NK-92 (cell line): ENCODE results near the gene TPI1.
"Not testable (repeated sequence)": the region's sequence is repeated elsewhere in the genome, so short reads cannot be mapped to it uniquely, and the experiment has no call there.

Experiments used
- DNase-seq: peaks from one replicate; lab custom pipeline; 2025; ENCODE audit not compliant: unreplicated experiment; lab: John Stamatoyannopoulos, UW

TPI1 gene

DNA sequence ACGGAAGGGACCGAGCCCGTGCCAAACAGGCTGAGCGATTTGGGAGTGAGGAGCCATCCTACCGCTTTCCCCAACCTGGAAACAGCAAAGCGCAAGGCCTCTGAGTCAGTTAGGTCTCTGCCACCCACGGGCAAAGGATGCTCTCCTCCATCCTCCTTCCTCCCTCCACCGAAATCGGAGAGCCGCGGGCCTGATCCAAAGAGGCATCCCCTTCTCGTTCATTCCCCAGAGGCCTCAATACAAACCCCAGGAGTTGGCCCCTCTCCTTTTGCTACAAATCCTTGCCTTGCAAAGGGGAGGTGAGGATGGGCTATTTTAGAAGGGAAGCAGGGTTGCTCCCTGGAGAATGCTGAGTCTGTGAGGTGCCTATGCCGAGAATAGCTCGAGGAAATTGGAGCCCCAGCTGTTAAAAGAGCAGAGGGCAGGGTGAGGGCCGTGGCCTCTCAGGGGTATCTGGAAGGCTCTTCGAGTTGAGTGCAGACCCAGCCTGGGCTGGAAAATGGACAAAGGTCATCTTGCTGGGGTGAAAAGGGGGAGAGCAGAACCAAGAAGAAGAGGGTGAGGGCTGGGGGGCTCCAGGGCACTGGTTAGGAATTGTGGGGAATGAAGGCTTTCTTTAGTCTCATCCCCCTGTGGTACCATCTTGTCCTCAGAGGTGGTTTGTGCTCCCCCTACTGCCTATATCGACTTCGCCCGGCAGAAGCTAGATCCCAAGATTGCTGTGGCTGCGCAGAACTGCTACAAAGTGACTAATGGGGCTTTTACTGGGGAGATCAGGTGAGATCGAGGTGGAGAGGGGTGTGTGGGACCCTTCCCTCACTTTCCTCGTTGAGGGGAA lies 1.1 kb downstream of the TPI1 start:
- no peak for DNase-seq

DNA sequence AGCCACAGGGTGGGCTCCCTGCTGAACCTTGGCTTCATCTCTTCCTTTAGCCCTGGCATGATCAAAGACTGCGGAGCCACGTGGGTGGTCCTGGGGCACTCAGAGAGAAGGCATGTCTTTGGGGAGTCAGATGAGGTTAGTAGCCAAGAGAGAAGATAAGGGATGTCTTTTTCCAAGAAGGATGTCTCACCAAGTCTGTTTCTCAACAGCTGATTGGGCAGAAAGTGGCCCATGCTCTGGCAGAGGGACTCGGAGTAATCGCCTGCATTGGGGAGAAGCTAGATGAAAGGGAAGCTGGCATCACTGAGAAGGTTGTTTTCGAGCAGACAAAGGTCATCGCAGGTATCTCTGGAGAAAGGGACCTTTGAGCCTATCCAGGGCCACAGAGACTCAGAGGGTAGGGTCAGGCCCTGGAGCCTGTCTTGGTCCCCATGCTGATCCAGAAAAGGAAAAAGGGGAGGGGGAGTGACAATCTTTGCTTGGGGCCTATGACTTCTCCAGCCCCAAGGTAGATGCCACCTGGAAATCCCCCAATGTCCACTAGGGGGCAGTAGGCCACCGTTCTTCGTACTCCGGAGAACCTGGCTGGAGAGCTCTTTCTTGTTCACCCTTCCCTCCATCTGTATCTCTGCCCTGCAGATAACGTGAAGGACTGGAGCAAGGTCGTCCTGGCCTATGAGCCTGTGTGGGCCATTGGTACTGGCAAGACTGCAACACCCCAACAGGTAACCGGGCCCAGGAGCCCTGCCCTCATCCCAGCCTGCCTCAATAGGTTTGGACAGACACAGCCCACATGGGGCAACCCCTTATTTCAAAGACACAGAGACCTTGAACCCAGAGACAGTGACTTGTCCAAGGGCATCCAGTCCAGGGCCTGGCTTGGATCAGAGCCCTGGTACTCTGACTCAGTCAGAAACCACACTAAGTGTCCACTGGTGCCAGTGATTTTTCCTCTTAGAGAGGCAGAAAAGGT lies 2.0 kb downstream of the TPI1 start:
- DNase-seq, result no peak

DNA sequence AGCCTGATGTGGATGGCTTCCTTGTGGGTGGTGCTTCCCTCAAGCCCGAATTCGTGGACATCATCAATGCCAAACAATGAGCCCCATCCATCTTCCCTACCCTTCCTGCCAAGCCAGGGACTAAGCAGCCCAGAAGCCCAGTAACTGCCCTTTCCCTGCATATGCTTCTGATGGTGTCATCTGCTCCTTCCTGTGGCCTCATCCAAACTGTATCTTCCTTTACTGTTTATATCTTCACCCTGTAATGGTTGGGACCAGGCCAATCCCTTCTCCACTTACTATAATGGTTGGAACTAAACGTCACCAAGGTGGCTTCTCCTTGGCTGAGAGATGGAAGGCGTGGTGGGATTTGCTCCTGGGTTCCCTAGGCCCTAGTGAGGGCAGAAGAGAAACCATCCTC lies 3.0 kb downstream of the TPI1 start:
- not testable (repeated sequence) for DNase-seq

DNA sequence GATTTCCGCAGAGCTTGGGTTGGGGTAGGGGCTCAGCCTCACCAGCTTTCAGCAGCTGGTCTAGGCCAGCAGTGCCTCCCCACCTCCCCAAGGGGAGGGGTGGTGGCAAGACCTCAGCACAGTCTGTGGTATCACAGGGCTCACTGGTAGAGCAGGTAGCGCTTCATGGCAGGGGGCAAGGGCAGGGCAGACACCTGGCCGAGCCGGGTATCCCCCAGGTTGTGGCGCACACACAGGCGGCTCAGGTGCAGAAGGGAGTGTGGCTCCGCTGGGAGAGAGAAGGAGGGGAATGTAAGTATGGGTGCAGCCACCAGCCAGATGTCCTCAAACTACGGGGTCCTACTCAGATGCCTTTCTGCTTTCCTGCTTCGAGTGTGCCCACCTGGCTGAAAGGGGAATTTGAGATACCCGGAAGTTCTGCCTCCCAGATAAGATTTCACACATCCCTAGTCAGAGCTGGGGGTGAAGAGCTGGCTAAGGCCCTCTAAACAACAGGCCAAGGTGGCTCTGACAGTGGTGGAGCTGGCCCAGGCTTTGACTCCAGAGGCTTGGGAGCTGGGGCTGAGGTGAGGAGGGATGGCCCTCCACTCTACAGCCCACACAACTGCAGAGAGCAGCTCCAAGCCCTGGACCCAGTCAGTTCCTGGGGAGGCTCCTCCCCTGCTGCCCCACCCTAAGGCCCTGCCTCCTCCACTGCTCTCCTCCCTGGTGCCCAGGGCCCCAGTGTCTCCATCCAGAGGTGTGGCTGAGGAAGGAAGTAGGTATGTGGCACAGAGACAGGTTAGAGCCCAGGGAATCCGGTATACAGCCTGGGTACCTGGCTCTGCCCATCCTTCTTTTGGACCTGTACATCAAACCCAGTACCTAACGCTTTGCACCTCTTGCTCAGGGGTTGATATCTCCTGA lies 4.0 kb downstream of the TPI1 start:
- no peak for DNase-seq

DNA sequence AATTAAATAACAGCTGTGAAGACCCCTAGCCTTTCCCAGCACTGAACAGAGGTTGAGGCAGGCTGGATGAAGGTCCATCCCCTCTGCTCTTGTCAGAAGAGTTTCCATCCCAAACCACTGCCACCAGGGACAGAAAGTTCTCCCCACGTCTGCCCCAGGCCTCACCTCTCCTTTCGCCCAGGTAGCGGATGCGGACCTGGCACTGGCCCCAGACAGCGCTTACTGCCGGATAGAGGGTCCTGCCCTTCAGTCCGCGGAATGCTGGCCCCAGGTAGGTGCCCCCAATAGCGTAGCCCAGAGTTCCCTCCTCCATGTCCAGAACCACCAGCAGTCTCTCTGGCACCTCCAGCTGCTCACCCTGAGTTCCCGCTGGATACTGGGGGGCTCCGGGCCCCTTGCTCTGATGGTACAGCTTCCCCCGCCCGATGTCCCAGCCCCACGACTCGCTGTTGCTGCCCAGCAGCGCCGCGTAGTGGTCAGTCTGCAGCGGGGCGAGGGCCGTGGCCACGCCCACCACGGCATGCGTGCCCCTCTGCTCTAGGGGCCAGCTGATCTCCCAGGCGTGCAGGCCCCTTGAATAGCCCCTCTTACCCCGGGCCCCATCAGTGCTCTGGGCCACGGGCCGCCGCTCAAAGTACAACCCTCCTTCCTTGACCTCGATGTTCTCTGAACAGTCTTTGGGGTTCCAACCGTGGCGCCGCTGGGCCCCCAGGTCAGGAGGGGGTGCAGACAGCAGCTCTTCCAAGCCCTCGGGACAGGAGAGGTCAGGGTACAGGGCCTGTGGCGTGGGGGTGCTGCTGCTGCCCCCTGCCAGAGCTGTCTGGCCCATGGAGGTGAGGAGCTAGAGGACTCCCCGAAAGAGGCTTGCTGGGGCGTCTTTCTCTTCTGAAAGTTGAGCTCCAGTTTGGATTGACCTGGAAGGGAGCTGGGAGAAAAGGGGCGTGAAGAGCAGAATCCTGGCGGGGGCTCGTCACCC lies 5.0 kb downstream of the TPI1 start:
- DNase-seq, result peak; percentile 8

DNA sequence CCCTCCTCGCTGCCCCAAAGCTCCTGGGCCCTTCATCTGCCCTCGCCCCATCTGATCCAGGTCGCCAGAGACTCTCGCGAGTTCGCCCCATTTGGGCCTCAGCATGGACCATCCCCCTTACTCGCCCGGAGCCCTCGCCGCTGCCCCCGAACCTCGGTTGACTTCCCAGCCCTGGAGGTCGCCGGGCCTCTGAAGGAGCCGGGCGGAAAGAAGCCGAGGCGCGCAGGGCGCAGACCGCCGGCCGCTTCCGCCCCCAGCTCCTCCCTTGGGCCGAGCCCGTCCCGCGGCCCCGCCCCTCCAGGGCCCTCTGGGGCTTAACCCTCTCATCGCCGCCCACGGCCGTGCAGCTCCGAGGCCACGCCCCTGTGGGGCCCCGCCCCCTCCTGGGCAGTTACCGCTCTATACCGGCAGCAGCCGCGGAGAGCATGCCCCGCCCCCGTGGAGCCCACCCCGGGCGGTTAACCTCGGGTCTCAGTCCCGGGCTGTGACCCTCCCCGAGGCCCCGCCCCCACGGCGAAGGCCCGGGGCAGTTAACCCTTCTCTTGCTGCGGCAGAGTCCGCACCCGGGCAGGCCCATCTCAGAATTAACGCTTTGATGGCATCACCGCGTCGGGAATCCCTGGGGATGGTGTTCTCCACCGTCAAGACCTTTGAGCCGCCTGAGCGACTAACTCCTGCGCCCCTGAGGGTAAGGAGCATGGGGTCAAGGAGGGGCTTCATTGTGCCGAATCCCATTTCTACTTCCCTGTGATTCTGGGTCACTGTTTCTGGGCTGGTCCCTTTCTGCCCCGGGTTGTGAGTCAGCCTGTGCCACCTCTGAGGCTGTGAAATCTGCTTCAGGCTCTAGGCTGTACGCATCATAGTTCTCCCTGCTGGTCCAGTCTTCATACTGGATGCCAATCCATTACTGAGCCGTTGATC lies 6.0 kb downstream of the TPI1 start, which contains the start of gene SPSB2:
TSS of gene SPSB2 (minus strand) at position 210 of the 921 bp plus-strand sequence. CDS start 402 bp downstream, outside the sequence.
- peak; percentile 75 for DNase-seq

DNA sequence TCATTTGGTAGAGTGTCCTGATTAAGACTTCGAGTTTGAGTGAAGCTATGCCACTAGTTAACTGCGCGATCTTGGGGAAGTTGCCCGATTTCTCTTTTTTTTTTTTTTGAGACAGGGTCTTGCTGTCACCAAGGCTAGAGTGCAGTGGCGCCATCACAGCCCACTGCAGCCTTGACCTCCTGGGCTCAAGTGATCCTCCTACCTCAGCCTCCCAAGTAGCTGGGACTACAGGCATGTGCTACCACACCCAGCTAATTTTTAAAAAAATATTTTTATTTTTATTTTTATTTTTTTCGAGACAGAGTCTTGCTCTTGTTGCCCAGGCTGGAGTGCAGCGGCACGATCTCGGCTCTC lies 6.7 kb downstream of the TPI1 start:
- DNase-seq, result not testable (repeated sequence)

DNA sequence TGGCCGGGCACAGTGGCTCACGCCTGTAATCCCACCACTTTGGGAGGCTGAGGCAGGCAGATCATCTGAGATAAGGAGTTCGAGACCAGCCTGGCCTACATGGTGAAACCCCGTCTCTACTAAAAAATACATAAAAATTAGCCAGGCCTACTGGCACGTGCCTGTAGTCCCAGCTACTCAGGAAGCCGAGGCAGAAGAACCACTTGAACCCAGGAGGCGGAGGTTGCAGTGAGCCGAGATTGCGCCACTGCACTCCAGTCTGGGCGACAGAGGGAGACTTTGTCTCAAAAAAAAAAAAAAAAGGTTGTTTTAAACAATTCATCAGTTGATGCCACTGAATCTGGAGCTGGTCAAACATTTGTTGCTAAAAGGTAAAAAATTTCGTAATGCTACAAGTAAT lies 12.5 kb downstream of the TPI1 start:
- not testable (repeated sequence) for DNase-seq

DNA sequence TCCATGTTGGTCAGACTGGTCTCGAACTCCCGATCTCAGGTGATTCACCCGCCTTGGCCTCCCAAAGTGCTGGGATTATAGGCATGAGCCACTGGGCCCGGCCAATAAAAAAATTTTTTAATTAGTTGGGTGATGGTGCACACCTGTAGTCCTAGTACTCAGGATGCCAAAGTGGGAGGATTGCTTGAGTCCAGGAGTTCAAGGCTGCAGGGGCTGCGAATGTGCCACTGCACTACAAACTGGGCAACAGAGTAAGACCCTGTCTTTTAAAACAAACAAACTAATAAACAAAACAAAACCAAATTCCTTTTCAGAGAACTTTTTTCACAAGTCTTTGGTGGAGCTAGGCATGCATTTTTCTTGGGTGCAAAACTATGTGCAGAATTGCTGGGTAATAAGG lies 15.9 kb downstream of the TPI1 start:
- no peak for DNase-seq

DNA sequence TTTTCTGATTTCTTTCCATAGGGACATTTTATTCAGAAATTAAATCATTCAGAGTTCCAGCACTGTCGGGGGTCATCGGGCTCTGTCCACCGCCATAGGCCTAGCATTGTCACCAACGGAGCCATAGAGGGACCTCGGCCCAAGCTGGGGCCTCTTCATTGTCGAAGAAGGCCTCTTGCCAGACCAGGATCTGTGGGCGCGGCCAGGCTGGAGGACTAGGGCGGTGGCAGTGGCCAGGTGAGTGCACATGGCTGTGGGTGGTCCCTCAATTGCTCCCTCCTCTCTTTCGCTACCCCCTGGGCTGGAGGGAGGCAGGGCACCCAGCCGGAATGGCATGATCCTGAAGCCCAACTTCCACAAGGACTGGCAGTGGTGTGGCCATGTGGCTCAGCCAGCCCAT lies 16.4 kb downstream of the TPI1 start:
- no peak for DNase-seq

DNA sequence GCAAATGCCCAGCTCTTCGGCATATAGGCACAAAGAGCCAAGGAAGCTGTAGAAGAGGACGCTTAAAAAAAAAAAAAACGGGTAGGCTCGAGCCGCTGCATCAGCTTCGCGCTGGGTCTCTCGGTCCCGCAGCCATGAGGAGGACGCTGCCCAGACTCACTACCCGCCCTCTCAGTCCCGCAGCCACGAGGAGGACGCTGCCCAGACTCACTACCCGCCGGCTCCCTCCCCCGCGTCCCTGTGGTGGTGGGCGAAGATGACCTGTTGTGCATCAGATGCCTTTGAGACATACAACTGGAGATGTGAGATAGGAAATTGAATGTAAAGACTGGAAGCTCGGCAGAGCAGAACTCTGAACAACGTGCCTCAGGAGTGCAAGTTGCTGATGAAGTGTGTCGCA lies 17.2 kb downstream of the TPI1 start:
- no peak for DNase-seq

DNA sequence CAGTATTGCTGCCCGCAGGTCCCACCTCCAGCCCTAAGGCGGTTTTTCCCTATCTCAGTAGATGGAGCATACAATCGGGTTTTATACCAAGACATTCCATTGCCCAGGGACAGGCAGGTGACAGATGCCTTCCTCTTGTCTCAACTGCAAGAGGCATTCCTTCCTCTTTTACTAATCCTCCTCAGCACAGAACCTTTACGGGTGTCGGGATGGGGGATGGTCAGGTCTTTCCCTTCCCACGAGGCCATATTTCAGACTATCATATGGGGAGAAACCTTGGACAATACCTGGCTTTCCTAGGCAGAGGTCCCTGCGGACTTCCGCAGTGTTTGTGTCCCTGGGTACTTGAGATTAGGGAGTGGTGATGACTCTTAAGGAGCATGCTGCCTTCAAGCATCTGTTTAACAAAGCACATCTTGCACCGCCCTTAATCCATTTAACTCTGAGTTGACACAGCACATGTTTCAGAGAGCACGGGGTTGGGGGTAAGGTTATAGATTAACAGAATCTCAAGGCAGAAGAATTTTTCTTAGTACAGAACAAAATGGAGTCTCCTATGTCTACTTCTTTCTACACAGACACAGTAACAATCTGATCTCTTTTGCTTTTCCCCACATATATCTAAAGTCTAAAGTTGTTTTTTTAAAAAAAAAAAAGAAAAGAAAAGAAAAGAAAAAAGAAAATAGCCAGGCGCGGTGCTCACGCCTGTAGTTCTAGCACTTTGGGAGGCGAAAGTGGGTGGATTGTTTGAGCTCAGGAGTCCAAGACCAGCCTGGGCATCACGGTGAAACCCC lies 19.1 kb downstream of the TPI1 start:
- not testable (repeated sequence) for DNase-seq

DNA sequence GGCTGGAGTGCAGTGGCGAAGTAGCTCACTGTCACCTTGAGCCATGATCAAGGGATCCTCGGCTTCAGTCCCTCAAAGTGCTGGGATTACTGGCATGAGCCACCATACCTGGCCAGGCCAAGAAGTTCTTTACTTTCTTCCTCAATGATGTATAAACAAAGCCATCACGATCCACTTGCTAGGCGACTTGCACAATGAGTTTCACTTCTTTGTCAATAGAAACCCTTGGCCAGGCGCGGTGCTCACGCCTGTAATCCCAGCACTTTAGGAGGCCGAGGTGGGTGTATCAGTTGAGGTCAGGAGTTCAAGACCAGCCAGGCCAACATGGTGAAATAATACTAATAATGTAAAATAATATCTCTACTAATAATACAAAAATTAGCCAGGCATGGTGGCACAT lies 20.1 kb downstream of the TPI1 start:
- DNase-seq, result no peak

DNA sequence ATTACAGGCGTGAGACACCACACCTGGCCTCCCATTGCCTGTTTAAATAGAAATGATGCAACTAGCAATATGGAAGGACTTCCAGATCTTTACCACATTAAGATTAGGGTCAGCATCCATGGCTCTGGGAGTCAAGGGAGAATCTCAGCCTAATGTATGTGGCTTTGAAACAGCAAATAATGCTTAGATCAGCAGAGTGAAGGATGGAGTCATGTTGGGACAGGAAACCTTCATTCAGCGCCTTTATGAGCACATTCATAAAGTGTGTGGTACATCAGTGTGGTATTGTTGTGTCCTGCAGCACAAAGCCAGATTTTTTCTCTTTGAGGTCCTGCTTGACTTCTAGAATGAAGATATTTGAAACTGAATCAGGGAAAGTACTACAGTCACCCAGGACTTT lies 21.0 kb downstream of the TPI1 start:
- DNase-seq, result no peak

DNA sequence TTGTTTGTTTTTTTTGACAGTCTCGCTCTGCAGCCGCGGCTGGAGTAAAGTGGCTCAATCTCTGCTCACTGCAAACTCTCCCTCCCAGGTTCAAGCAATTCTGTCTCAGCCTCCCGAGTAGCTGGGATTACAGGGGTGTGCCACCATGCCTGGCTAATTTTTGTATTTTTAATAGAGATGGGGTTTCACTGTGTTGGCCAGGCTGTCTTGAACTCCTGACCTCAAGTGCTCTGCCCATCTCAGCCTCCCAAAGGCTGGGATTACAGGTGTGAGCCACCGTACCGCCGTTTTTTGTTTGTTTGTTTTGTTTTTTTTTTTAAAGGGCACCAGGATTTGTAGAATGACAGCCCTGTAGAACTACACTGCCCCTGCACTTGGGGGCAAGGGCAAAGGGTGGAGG lies 21.5 kb downstream of the TPI1 start:
- DNase-seq, result not testable (repeated sequence)

DNA sequence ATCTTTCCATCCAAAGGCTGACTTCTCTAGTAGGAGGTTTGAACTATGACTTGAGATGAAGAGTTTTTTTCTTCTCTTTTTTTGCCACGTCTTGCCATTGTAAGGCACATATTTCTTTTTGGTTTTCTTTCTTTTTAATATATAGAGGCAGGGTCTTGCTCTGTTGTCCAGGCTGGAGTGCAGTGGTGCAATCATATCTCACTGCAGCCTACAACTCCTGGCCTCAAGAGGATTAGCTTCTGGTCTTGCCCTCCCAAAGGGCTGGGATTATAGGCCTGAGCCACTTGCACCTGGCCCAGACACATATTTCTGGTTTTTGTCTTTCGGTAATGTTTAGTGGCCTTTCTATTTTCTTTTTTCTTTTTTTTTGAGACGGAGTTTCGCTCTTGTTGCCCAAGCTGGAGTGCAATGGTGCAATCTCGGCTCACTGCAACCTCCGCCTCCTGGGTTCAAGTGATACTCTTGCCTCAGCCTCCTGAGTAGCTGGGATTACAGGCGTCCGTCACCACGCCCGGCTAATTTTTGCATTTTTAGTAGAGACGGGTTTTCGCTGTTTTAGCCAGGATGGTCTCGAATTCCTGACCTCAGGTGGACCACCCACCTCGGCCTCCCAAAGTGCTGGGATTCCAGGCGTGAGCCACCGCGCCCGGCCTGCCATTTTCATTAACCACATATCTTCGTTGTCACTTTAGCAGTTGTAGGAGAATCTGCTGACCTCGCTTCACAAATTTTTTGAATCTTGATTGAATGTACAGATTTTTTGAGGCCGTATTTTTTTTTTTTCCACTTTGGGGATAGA lies 22.6 kb downstream of the TPI1 start:
- not testable (repeated sequence) for DNase-seq
